Ishikawa (cell line): ENCODE results near the gene PTPN6.

Experiments
- CREB1 ChIP-seq: IDR thresholded peaks from 2 replicates; pipeline ENCODE4 v1.6.1; 2012; ENCODE audit warnings: low read depth
- FOXM1 ChIP-seq: IDR thresholded peaks from 2 replicates; pipeline ENCODE4 v1.6.1; 2012; ENCODE audit warnings: low read depth, borderline replicate concordance
- RAD21 ChIP-seq: IDR thresholded peaks from 2 replicates; pipeline ENCODE4 v1.6.1; 2012; ENCODE audit warnings: low read depth
- ZBTB7A ChIP-seq: IDR thresholded peaks from 2 replicates; pipeline ENCODE4 v1.6.1; 2012; ENCODE audit warnings: low read depth

DNA sequence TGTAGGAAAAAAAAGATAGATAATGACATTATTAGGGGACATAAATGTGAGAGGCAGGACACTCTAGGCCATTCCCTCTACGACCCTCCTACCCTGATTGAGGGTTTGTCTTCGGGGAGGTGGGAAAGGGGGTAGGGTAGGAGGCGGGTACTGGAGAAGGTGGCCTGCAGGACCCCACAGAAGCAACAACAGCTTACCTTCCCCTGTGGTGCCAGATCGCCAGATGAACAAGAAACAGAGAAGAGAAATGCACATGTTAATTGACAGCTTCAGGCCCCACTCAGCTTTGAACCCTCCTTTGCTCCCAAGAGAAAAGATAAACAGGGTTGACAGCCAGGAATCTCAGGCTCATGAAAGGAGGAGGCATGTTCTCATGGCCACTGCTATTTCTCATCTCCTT, 14.6 kb downstream of the PTPN6 start:
- TF ChIP-seq FOXM1: no peak
- no peak for TF ChIP-seq CREB1
- no peak for TF ChIP-seq RAD21
- no peak for TF ChIP-seq ZBTB7A
